GM12878 (cell line): ENCODE results near the gene SPDYC. TPM values are rescaled to one million over a fixed set of nuclear protein-coding genes. Genes with fewer than 3 reads are reported as not detected.

Source experiments
- ATAC-seq: fragments of 200-7000 bp; cut with Tn5 transposase; 3 replicates; pipeline ENCODE4 v1.9.1; 2020; ENCODE audit warnings: mild to moderate bottlenecking, moderate library complexity
- BruUV-seq: library from RNA; stranded (reverse); fragments of 400-500 nt; replicated peaks from 2 replicates; lab custom pipeline; 2021; lab: Mats Ljungman, UMichigan
- CTCF ChIA-PET: fragments of 300-600 bp; sonication (Branson Sonifier 250); formaldehyde crosslinking; extraction: SDS; loops from one replicate; lab custom pipeline; 2021; ENCODE audit warnings: inconsistent platforms; lab: Yijun Ruan, JAX
- POLR2A ChIA-PET: fragments of 350-600 bp; formaldehyde crosslinking; extraction: SDS; loops from one replicate; lab custom pipeline; 2021; ENCODE audit warnings: inconsistent platforms; lab: Charles Lee
- RAD21 ChIA-PET: fragments of 300-600 bp; sonication (Branson Sonifier 250); formaldehyde crosslinking; loops from one replicate; lab custom pipeline; 2023; ENCODE audit warnings: antibody characterized with exemption; ENCODE audit not compliant: unreplicated experiment; lab: Charles Lee
- SMC1A ChIA-PET: fragments of 300-600 bp; sonication (Branson Sonifier 250); formaldehyde crosslinking; loops from one replicate; lab custom pipeline; 2023; ENCODE audit not compliant: unreplicated experiment, uncharacterized antibody; lab: Charles Lee
- DNase-seq: peaks from one replicate; pipeline ENCODE4 v3.0.0-alpha.2; 2011; ENCODE audit warnings: low read depth, low spot score
- FAIRE-seq: peaks from 3 replicates; lab custom pipeline; 2011; peaks lifted over from hg19 to GRCh38; lab: Jason Lieb, UNC
- H2AFZ ChIP-seq: 2 replicates; pipeline ENCODE4 v1.6.0; 2011; ENCODE audit warnings: low read depth, low read length, control low read depth; ENCODE audit not compliant: control insufficient read depth
- H3K27ac ChIP-seq: 2 replicates; pipeline ENCODE4 v1.5.1; 2011; ENCODE audit warnings: control low read depth; ENCODE audit not compliant: control insufficient read depth, insufficient read depth
- H3K27me3 ChIP-seq, 2 experiments: replicated peaks in 1 of 2; 2 replicates each; pipeline versions ENCODE4 v1.6.0 to v1.6.1; 2011; ENCODE audit warnings: low read length in 1 of 2; ENCODE audit not compliant: control insufficient read depth in 2 of 2, insufficient read depth in 2 of 2
- H3K36me3 ChIP-seq, 2 experiments: 2 replicates each; pipeline ENCODE4 v1.5.1; 2011; ENCODE audit warnings: low read length in 1 of 2; ENCODE audit not compliant: control insufficient read depth in 2 of 2, insufficient read depth in 2 of 2
- H3K4me1 ChIP-seq: 2 replicates; pipeline ENCODE4 v1.6.1; 2011; ENCODE audit warnings: mild to moderate bottlenecking, low read length, moderate library complexity, mixed read lengths; ENCODE audit not compliant: control insufficient read depth, insufficient read depth
- H3K4me2 ChIP-seq: 2 replicates; pipeline ENCODE4 v1.6.0; 2011; ENCODE audit warnings: control low read depth; ENCODE audit not compliant: control insufficient read depth, insufficient read depth
- H3K4me3 ChIP-seq: fragments of 200-600 bp; sonication (generic); 2 replicates; pipeline ENCODE4 v1.5.1; 2016
- H3K79me2 ChIP-seq: 2 replicates; pipeline ENCODE4 v1.6.0; 2011; ENCODE audit warnings: low read length; ENCODE audit not compliant: control insufficient read depth, insufficient read depth
- H3K9ac ChIP-seq: 2 replicates; pipeline ENCODE4 v1.8.0; 2011; ENCODE audit warnings: low read length, control low read depth, mixed read lengths; ENCODE audit not compliant: control insufficient read depth, insufficient read depth
- H3K9me3 ChIP-seq: replicated peaks from 3 replicates; pipeline ENCODE4 v1.5.1; 2011; ENCODE audit warnings: mild to moderate bottlenecking, low read length; ENCODE audit not compliant: control insufficient read depth, insufficient read depth
- H4K20me1 ChIP-seq: 2 replicates; pipeline ENCODE4 v1.6.0; 2011; ENCODE audit not compliant: control insufficient read depth, insufficient read depth
- BHLHE40 ChIP-seq, 2 experiments: fragments of 450-650 bp in 1 of 2; IDR thresholded peaks; 2 replicates each; pipeline ENCODE4 v1.6.1; 2011 to 2017; ENCODE audit warnings: low read depth in 2 of 2, borderline replicate concordance in 1 of 2, improper control_type of control experiment in 1 of 2, low read length in 1 of 2, mild to moderate bottlenecking in 1 of 2
- GATAD2B ChIP-seq: fragments of 450-650 bp; conservative IDR thresholded peaks from 2 replicates; pipeline ENCODE4 v1.6.1; 2017; ENCODE audit warnings: low read depth, mild to moderate bottlenecking, moderate library complexity
- IKZF1 ChIP-seq: fragments of 450-650 bp; conservative IDR thresholded peaks from 2 replicates; pipeline ENCODE4 v1.6.1; 2017; ENCODE audit warnings: antibody characterized with exemption, mild to moderate bottlenecking
- IKZF2 ChIP-seq, 2 experiments: fragments of 450-650 bp; IDR thresholded peaks; 2 replicates each; pipeline ENCODE4 v1.6.1; 2017; ENCODE audit warnings: mild to moderate bottlenecking in 2 of 2, moderate library complexity in 2 of 2
- IRF4 ChIP-seq: IDR thresholded peaks from 2 replicates; pipeline ENCODE4 v1.6.1; 2011; ENCODE audit warnings: low read depth, low read length
- RAD51 ChIP-seq: fragments of 450-650 bp; IDR thresholded peaks from 2 replicates; pipeline ENCODE4 v1.6.1; 2016; ENCODE audit warnings: moderate library complexity, mild to moderate bottlenecking, inconsistent platforms
- RELB ChIP-seq: fragments of 450-650 bp; IDR thresholded peaks from 2 replicates; pipeline ENCODE4 v1.6.1; 2017; ENCODE audit warnings: low read depth, mild to moderate bottlenecking, moderate library complexity
- SIN3A ChIP-seq: IDR thresholded peaks from 2 replicates; pipeline ENCODE4 v1.6.1; 2012; ENCODE audit warnings: low read depth, low read length, improper control_type of control experiment
- SMC3 ChIP-seq: IDR thresholded peaks from 2 replicates; pipeline ENCODE4 v1.6.1; 2011; ENCODE audit warnings: low read length, improper control_type of control experiment, borderline replicate concordance
- STAT1 ChIP-seq: fragments of 450-650 bp; conservative IDR thresholded peaks from 2 replicates; pipeline ENCODE4 v1.6.1; 2014; ENCODE audit warnings: antibody characterized with exemption, mild to moderate bottlenecking
- ZNF24 ChIP-seq: fragments of 450-650 bp; IDR thresholded peaks from 2 replicates; pipeline ENCODE4 v1.6.1; 2017; ENCODE audit warnings: antibody characterized with exemption, mild to moderate bottlenecking
- WGBS: methylation state at CpG from one replicate; pipeline ENCODE4 v1.1.6; 2016; ENCODE audit warnings: low lambda C conversion rate; ENCODE audit not compliant: insufficient replicate concordance, insufficient coverage; ENCODE audit errors: missing lambda C conversion rate; 5-methylcytosine and 5-hydroxymethylcytosine counted together
- in situ Hi-C: fragments of 300-500 bp; cut with MboI; formaldehyde crosslinking; loops from 9 replicates; pipeline ENCODE4 v1.14.3; 2018; ENCODE audit warnings: mixed read lengths
- intact Hi-C: fragments of 100-400 bp; cut with micrococcal nuclease; formaldehyde crosslinking; loops from one replicate; pipeline ENCODE4 v1.14.2; 2022; ENCODE audit not compliant: unreplicated experiment
- polyA plus RNA-seq, 11 experiments: library from polyadenylated mRNA; depleted of rRNA in 4 of 11; unstranded in 6 of 11; stranded (reverse) in 5 of 11; fragments of >200 nt; fragmentation: Nextera tagmentation in 4 of 11; fragmentation: Illumina TruSeq in 1 of 11; extraction: Ambion mirVana in 4 of 11; extraction: Trizol in 1 of 11; gene quantifications; 1 replicate in 1 of 11; 2 replicates in 10 of 11; pipeline versions ENCODE4 v1.2.1 to v1.2.3, GENCODE V29; 2011 to 2016; ENCODE audit warnings: inconsistent platforms in 2 of 11, missing spikeins in 2 of 11, low read depth in 1 of 11
- total RNA-seq, 4 experiments: library from RNA; depleted of rRNA in 3 of 4; stranded (reverse); fragments of >200 nt in 3 of 4; fragmentation: Illumina TruSeq in 1 of 4; extraction: Trizol in 1 of 4; gene quantifications; 2 replicates each; pipeline versions ENCODE4 v1.2.1 to v1.2.3, GENCODE V29; 2013 to 2021
- TF ChIP-seq, protein P1 (sequence below): IDR thresholded peaks from 2 replicates; pipeline ENCODE4 v1.6.1; 2011; ENCODE audit warnings: borderline replicate concordance, low read depth, mild to moderate bottlenecking, moderate library complexity, mixed read lengths, low read length; ENCODE audit not compliant: insufficient read depth; ENCODE audit errors: extremely low read length

SPDYC gene
- total and polyA plus RNA-seq, 10 of the 15 experiments (the other 5 are each of a cell fraction or from before 2014, with no cell fraction given) = not detected

- TF ChIP-seq SIN3A (0 out of 2 replicates have a peak, but pooled peaks have one; percentile 38), BHLHE40 (IDR thresholded peaks at IDR 0.05; ENCODE audit: borderline replicate concordance in 1 of 2, low read depth in 2 of 2, low read length in 1 of 2) (no peak), RELB (0 out of 2 replicates have a peak, but pooled peaks have one; percentile 12), IRF4 (no peak), STAT1 (0 out of 2 replicates have a peak, but pooled peaks have one; percentile 29)
Observed at GRCh38 chr11:65181569-65182257, 11.7 kb downstream of the SPDYC start, which contains the start of gene CAPN1 (continued).

- ChIA-PET POLR2A (interaction anchor here (0.6 to 2.2 kb wide), 6 partner anchors 47 to 502 kb away, joined by 3 to 9 read pairs (median 8); partner anchors contain the start of genes FAU, MRPL49, TM7SF2 and ZNHIT2), CTCF (interaction anchor here (0.6 to 5.6 kb wide), 19 partner anchors 9 to 338 kb away, joined by 3 to 93 read pairs (median 4); partner anchors contain the start of genes CDC42BPG, CDC42EP2, FAU and MRPL49), SMC1A (interaction anchor here (1.4 to 3.7 kb wide), 5 partner anchors 47 to 150 kb away, joined by 4 to 27 read pairs (median 8); partner anchors contain the start of genes FAU, MRPL49 and TM7SF2), RAD21 (interaction anchor here (1.1 to 4.6 kb wide), 11 partner anchors 43 to 335 kb away, joined by 3 to 59 read pairs (median 5); partner anchors contain the start of genes DPF2, FAU, MRPL49 and POLA2)
- FAIRE-seq = no peak
- H3K9ac ChIP-seq = peak overlapping the region; percentile 89
- WGBS = 50% methylated on average over 23 of the region's 23 CpGs
- in situ Hi-C loops (no loop called here), intact Hi-C loops (loop anchor here (5.0 kb wide), 3 partner anchors 50 to 170 kb away; partner anchors contain the start of genes ARL2, SYVN1 and TM7SF2)
- H3K4me1 ChIP-seq = peaks cover 6% of the 10 kb centered on the region; the same call in 1 of the 2 replicates
- H3K4me3 ChIP-seq = peak overlapping the region; percentile 100
- no peaks in the 10 kb centered on the region for H3K27me3 ChIP-seq
- DNase-seq = no peak
- H3K36me3 ChIP-seq = peaks cover 2 to 3% of the 10 kb centered on the region in 2 experiments; a peak in 3 of 4 replicates
- peak overlapping the region; percentile 67; the same call in 1 of the 2 replicates for H2AFZ ChIP-seq
- BruUV-seq = no TSS peak
- TF ChIP-seq IKZF1 = peak; percentile 27; the same call in 1 of the 2 replicates
- 0 out of 2 replicates have a peak, but pooled peaks have one; percentile 11 for TF ChIP-seq GATAD2B
- TF ChIP-seq ZNF24 = no peak
- TF ChIP-seq RAD51 = peak; percentile 35; the same call in 1 of the 2 replicates
- TF ChIP-seq IKZF2 (IDR thresholded peaks at IDR 0.05) = 0 out of 4 replicates have a peak, but pooled peaks of 1 of the 2 experiments have one; percentile 6
- TF ChIP-seq, protein P1, sequence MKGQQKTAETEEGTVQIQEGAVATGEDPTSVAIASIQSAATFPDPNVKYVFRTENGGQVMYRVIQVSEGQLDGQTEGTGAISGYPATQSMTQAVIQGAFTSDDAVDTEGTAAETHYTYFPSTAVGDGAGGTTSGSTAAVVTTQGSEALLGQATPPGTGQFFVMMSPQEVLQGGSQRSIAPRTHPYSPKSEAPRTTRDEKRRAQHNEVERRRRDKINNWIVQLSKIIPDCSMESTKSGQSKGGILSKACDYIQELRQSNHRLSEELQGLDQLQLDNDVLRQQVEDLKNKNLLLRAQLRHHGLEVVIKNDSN = peak; percentile 22
- TF ChIP-seq SMC3 = no peak
- H4K20me1 ChIP-seq = no peaks in the 10 kb centered on the region
- H3K9me3 ChIP-seq = no peaks in the 10 kb centered on the region
- peak; percentile 35 for ATAC-seq
- peak overlapping the region; percentile 93 for H3K27ac ChIP-seq
- H3K4me2 ChIP-seq = peak overlapping the region; percentile 87
- H3K79me2 ChIP-seq = peaks cover 26% of the 10 kb centered on the region
Observed at GRCh38 chr11:65182258-65183170, 12.5 kb downstream of the SPDYC start.
